MCF 10A (cell line): ENCODE measurements around the gene CYB5D1. TPM values are rescaled to one million over a fixed set of nuclear protein-coding genes. Genes with fewer than 3 reads are reported as not detected.
A peak's percentile ranks its signal among the peaks of the same experiment; 100 is the strongest.

Experiments used
- BruUV-seq: library from RNA; stranded (reverse); fragments of 400-500 nt; replicated peaks from 2 replicates; lab custom pipeline; 2021; lab: Mats Ljungman, UMichigan
- CTCF ChIA-PET: fragments of 300-600 bp; sonication (Branson Sonifier 250); formaldehyde crosslinking; extraction: SDS; loops from one replicate; lab custom pipeline; 2021; ENCODE audit warnings: antibody characterized with exemption, inconsistent platforms; lab: Yijun Ruan, JAX
- POLR2A ChIA-PET: fragments of 300-600, 350-650 bp; sonication (Branson Sonifier 250); formaldehyde crosslinking; extraction: SDS; loops from one replicate; lab custom pipeline; 2020; ENCODE audit warnings: antibody characterized with exemption, inconsistent platforms; lab: Yijun Ruan, JAX
- DNase-seq: peaks from one replicate; pipeline ENCODE4 v3.0.0-alpha.2; 2018; ENCODE audit not compliant: unreplicated experiment
- H3K27ac Mint-ChIP-seq: one replicate; pipeline ENCODE4 v1.8.0; 2022; ENCODE audit warnings: mild to moderate bottlenecking, low read depth, mixed read lengths; ENCODE audit not compliant: unreplicated experiment
- H3K27me3 Mint-ChIP-seq: one replicate; pipeline ENCODE4 v1.8.0; 2022; ENCODE audit warnings: mixed read lengths; ENCODE audit not compliant: insufficient read depth, unreplicated experiment
- H3K36me3 Mint-ChIP-seq: one replicate; pipeline ENCODE4 v1.8.0; 2022; ENCODE audit warnings: mild to moderate bottlenecking, moderate library complexity, mixed read lengths; ENCODE audit not compliant: insufficient read depth, unreplicated experiment
- H3K4me1 Mint-ChIP-seq: one replicate; pipeline ENCODE4 v1.8.0; 2022; ENCODE audit warnings: mixed read lengths; ENCODE audit not compliant: insufficient read depth, unreplicated experiment
- H3K4me3 Mint-ChIP-seq: one replicate; pipeline ENCODE4 v1.8.0; 2022; ENCODE audit warnings: mild to moderate bottlenecking, moderate library complexity, mixed read lengths; ENCODE audit not compliant: unreplicated experiment
- H3K9me3 Mint-ChIP-seq: one replicate; pipeline ENCODE4 v1.8.0; 2022; ENCODE audit warnings: mixed read lengths; ENCODE audit not compliant: unreplicated experiment
- intact Hi-C: fragments of 100-400 bp; cut with micrococcal nuclease; formaldehyde crosslinking; loops from 2 replicates; pipeline ENCODE4 v1.14.1; 2022
- total RNA-seq: library from RNA; stranded (reverse); gene quantifications from 2 replicates; pipeline ENCODE4 v1.2.3, GENCODE V29; 2022
- TF ChIP-seq, protein P1 (sequence below): fragments of 200-600 bp; IDR thresholded peaks from one replicate; pipeline ENCODE4 v1.8.0; 2022; ENCODE audit warnings: antibody characterized with exemption, mild to moderate bottlenecking; ENCODE audit not compliant: unreplicated experiment

The CYB5D1 gene
- total RNA-seq, 1 experiment from 2014 or later, result 23.1 TPM

DNA sequence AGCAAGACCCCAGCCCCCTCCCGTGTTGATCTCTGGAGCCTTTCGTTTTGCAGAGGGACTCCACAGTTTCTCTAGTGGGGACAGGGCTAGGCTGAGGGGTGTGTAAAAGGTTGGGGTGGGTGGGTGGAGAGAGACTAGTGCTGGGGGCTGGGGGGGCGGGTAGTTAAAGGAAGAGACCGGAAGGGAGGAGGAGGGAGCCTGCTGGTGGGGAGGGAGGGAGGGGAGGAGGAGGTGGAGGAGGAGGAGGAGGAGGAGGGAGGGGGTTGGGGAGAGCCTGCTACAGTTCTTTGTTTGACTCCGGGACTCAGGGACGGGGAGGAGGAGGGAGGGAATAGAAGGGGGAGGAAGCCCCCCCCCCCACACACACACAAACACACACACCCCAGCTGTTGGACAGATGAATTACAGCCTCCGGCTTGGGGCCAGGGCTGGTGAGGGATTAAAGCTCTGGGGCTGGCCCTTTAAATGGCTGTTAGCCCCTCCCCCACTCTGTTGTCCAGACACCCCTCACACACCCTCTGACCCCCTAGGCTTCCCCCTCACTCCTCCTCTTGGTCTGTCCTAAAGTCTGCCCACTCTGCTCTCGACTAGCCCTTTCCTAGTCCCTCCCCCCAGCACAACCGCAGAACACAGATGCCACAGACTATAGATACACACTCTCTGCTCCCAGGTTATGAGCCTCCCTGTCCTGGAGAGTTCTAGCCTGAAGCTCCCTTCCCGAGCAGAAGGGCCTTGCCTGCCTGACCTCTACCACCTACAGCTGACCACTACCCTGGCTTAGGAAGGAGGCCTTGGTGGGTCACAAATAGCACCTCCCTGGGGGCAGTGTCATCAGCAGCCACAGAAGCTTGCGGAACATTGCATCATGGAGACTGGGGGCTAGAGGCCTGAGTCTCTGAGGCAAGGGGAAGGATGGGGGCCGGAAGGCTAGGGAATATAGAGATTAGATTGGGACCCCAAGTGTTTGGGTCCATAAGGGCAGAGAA is 19.4 kb upstream of the CYB5D1 start:
- peaks cover 39% of the 10 kb centered on the region for H3K36me3 Mint-ChIP-seq
- BruUV-seq, result no TSS peak
- ChIA-PET POLR2A (interaction anchor here (0.6 to 6.6 kb wide), 14 partner anchors 13 to 434 kb away, joined by 3 to 70 read pairs (median 4); partner anchors contain the start of genes CYB5D1, DNAH2, FXR2 and MPDU1), CTCF (interaction anchor here (0.6 to 5.8 kb wide), 5 partner anchors 13 to 219 kb away, joined by 3 to 32 read pairs (median 6); no protein-coding TSS in a partner anchor)
- peak overlapping the region; percentile 89 for H3K4me3 Mint-ChIP-seq
- H3K9me3 Mint-ChIP-seq, result no peaks in the 10 kb centered on the region
- H3K4me1 Mint-ChIP-seq, result peaks cover 62% of the 10 kb centered on the region
- peak overlapping the region; percentile 87 for H3K27ac Mint-ChIP-seq
- intact Hi-C loops, result no loop called here
- no peak for DNase-seq
- no peaks in the 10 kb centered on the region for H3K27me3 Mint-ChIP-seq
- TF ChIP-seq, protein P1, sequence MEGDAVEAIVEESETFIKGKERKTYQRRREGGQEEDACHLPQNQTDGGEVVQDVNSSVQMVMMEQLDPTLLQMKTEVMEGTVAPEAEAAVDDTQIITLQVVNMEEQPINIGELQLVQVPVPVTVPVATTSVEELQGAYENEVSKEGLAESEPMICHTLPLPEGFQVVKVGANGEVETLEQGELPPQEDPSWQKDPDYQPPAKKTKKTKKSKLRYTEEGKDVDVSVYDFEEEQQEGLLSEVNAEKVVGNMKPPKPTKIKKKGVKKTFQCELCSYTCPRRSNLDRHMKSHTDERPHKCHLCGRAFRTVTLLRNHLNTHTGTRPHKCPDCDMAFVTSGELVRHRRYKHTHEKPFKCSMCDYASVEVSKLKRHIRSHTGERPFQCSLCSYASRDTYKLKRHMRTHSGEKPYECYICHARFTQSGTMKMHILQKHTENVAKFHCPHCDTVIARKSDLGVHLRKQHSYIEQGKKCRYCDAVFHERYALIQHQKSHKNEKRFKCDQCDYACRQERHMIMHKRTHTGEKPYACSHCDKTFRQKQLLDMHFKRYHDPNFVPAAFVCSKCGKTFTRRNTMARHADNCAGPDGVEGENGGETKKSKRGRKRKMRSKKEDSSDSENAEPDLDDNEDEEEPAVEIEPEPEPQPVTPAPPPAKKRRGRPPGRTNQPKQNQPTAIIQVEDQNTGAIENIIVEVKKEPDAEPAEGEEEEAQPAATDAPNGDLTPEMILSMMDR, result no peak

DNA sequence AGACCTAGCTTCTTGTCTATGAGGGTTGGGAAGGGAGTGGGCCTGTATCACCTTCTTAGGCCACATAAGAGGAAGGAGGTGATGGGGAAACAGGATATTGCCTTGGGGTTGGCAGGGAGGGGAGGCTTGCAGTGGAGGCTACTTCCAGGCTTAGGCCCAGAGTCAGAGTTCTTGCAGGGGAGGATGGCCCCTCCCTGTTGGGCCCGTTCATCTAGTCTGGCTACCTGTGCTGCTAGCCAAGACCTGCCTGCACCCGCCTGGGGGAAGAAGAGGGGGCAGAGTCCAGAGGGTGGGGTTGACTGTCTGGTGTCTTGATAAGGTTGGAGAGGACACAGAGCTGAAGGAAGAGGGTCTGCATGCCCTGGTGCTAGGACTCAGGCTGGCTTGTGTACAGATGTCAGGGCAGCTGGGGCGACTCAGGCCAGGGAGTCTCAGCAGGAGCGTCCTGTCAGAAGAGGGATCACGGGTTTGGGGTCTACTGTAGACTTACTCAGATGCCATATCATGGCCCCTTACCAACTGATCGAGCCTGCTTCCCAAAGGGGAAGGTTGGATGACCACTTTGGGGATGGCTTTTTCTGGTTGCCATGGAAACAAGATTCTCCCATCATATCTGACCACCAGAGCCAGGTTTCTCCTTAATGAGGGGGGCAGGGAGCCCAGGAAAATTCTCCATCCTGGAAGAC is 18.5 kb upstream of the CYB5D1 start:
- TF ChIP-seq, protein P1, result no peak
- H3K27ac Mint-ChIP-seq, result peak overlapping the region; percentile 87
- intact Hi-C loops, result no loop called here
- DNase-seq, result no peak
- no peaks in the 10 kb centered on the region for H3K9me3 Mint-ChIP-seq
- CTCF ChIA-PET, result interaction anchor here (1.2 to 5.8 kb wide), 4 partner anchors 12 to 96 kb away, joined by 3 to 32 read pairs (median 6); no protein-coding TSS in a partner anchor
- POLR2A ChIA-PET, result interaction anchor here (0.6 to 6.6 kb wide), 5 partner anchors 14 to 280 kb away, joined by 3 to 70 read pairs (median 4); partner anchors contain the start of genes CYB5D1, NAA38, TMEM88 and TP53
- H3K27me3 Mint-ChIP-seq, result no peaks in the 10 kb centered on the region
- no TSS peak for BruUV-seq
- peaks cover 49% of the 10 kb centered on the region for H3K36me3 Mint-ChIP-seq
- peak overlapping the region; percentile 89 for H3K4me3 Mint-ChIP-seq
- H3K4me1 Mint-ChIP-seq, result peaks cover 58% of the 10 kb centered on the region

DNA sequence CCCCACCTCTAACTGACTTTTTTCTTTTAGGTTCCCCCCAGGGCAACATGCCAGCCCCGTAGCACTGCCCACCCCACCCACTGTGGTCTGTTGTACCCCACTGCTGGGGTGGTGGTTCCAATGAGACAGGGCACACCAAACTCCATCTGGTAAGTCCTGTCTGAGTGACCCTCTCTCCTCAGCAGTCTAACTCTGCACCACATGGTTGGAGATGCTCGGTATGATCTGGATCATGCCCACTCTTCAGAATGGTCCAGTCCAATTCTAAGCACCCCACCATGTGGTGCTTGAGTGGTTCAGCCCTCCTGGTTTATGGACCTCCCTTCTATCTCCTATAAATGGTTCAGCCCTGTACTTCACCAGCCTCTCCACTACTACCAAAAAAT is 17.9 kb upstream of the CYB5D1 start:
- H3K27ac Mint-ChIP-seq, result no peak overlapping the region
- peak; percentile 25 for DNase-seq
- no peaks in the 10 kb centered on the region for H3K9me3 Mint-ChIP-seq
- BruUV-seq, result no TSS peak
- no peak overlapping the region for H3K4me3 Mint-ChIP-seq
- H3K27me3 Mint-ChIP-seq, result no peaks in the 10 kb centered on the region
- ChIA-PET POLR2A (interaction anchor here (5.7 kb wide), 1 partner anchor 17 kb away, joined by 65 read pairs; the partner anchor contains the start of genes CYB5D1 and NAA38), CTCF (interaction anchor here (1.2 to 5.8 kb wide), 2 partner anchors 15 to 97 kb away, joined by 3 to 32 read pairs; no protein-coding TSS in a partner anchor)
- intact Hi-C loops, result no loop called here
- TF ChIP-seq, protein P1, result no peak
- H3K4me1 Mint-ChIP-seq, result peaks cover 58% of the 10 kb centered on the region
- H3K36me3 Mint-ChIP-seq, result peaks cover 54% of the 10 kb centered on the region
